Type B pancreatic cell (in vitro differentiated cells): ENCODE measurements around the gene PRDM5. TPM values are rescaled to one million over a fixed set of nuclear protein-coding genes. Genes with fewer than 3 reads are reported as not detected.

ENCODE experiments used
- DNase-seq: peaks from one replicate; pipeline ENCODE4 v3.0.0; 2021; ENCODE audit warnings: mixed read lengths; ENCODE audit not compliant: unreplicated experiment; ENCODE audit errors: extremely low spot score
- H3K27ac Mint-ChIP-seq: 2 replicates; pipeline ENCODE4 v1.8.0; 2021; ENCODE audit warnings: mild to moderate bottlenecking, mixed read lengths
- H3K27me3 Mint-ChIP-seq: 2 replicates; pipeline ENCODE4 v1.8.0; 2021; ENCODE audit warnings: mixed read lengths
- H3K36me3 Mint-ChIP-seq: 2 replicates; pipeline ENCODE4 v1.8.0; 2021; ENCODE audit warnings: mixed read lengths
- H3K4me1 Mint-ChIP-seq: one replicate; pipeline ENCODE4 v1.8.0; 2021; ENCODE audit warnings: mixed read lengths; ENCODE audit not compliant: unreplicated experiment
- H3K4me3 Mint-ChIP-seq: 2 replicates; pipeline ENCODE4 v1.8.0; 2021; ENCODE audit warnings: mild to moderate bottlenecking, mixed read lengths
- H3K9me3 Mint-ChIP-seq: 2 replicates; pipeline ENCODE4 v1.8.0; 2021; ENCODE audit warnings: mixed read lengths
- total RNA-seq: library from RNA; stranded (reverse); gene quantifications from 2 replicates; pipeline ENCODE4 v1.2.1, GENCODE V29; 2021; ENCODE audit warnings: low replicate concordance
- TF ChIP-seq, protein P1 (sequence below): fragments of 200-600 bp; sonication (generic); conservative IDR thresholded peaks from 2 replicates; pipeline ENCODE4 v1.5.0; 2021; ENCODE audit warnings: antibody characterized with exemption, mild to moderate bottlenecking

The PRDM5 gene
- total RNA-seq, 1 donor from 2014 or later, result 15.7 TPM

DNA sequence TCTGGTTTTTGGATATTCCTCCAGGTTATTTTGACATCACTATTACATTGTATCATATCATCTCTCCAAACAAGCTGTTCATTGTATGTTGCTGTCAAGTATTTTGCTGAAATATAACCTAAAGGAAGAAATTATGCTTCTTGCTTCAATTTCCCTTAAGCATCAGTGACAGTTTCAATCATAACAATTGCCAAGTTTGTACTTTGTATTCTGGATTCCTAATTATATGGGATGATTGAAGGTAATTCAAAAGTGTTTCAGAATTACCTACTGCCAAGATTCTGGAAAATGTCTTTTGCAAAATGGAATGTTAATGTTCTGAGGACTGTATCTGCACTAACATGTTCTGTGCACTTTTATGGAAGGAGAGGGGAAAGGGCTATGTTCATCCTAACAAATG, 228.7 kb downstream of the PRDM5 start:
- TF ChIP-seq, protein P1, sequence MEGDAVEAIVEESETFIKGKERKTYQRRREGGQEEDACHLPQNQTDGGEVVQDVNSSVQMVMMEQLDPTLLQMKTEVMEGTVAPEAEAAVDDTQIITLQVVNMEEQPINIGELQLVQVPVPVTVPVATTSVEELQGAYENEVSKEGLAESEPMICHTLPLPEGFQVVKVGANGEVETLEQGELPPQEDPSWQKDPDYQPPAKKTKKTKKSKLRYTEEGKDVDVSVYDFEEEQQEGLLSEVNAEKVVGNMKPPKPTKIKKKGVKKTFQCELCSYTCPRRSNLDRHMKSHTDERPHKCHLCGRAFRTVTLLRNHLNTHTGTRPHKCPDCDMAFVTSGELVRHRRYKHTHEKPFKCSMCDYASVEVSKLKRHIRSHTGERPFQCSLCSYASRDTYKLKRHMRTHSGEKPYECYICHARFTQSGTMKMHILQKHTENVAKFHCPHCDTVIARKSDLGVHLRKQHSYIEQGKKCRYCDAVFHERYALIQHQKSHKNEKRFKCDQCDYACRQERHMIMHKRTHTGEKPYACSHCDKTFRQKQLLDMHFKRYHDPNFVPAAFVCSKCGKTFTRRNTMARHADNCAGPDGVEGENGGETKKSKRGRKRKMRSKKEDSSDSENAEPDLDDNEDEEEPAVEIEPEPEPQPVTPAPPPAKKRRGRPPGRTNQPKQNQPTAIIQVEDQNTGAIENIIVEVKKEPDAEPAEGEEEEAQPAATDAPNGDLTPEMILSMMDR, result no peak
- Mint-ChIP-seq H3K4me3 (no peak overlapping the region), H3K27ac (no peak overlapping the region), H3K36me3 (no peaks in the 10 kb centered on the region), H3K9me3 (no peaks in the 10 kb centered on the region), H3K27me3 (no peaks in the 10 kb centered on the region), H3K4me1 (peaks cover 31% of the 10 kb centered on the region)
- DNase-seq, result no peak

DNA sequence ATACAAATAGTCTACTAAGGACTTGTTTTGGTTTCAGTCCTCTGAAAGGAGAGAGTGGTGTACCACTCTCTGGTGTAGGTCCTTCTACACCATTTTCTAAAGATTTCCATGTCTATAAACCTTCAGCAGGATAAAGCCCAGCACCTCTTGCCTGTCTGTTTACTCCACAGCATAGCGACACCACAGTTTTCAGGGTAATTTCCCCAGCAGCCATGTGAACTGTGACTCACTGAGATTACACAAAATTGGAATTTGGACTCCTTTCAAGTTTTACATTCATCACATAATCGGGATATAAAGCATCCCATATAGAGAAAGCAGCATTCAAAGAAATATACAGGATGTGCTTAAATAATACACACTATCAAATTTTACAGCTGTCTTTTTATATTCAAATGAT, 229.6 kb downstream of the PRDM5 start:
- H3K27me3 Mint-ChIP-seq, result no peaks in the 10 kb centered on the region
- no peak overlapping the region for H3K27ac Mint-ChIP-seq
- TF ChIP-seq, protein P1, result no peak
- H3K9me3 Mint-ChIP-seq, result no peaks in the 10 kb centered on the region
- no peak overlapping the region for H3K4me3 Mint-ChIP-seq
- H3K36me3 Mint-ChIP-seq, result no peaks in the 10 kb centered on the region
- H3K4me1 Mint-ChIP-seq, result peaks cover 31% of the 10 kb centered on the region
- DNase-seq, result no peak

DNA sequence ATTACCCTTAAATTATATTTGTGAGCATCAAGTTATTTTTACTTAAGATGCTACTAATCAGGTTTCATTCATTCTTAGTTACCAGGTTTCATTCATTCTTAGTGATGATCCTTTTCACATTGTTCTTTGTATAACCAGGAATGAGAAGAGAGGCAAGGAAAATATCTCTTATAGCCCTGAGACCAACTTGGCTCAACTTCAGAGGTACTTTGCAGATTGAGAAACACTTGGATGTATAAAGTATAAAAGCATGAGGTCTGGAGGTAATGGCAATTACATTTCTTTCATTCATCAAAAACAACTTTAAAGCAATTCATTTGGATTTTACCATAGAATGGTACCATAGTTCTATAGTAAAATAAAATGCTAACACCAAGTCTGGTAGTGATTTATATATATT, 231.0 kb downstream of the PRDM5 start:
- Mint-ChIP-seq H3K4me3 (no peak overlapping the region), H3K27ac (no peak overlapping the region), H3K9me3 (no peaks in the 10 kb centered on the region), H3K4me1 (peaks cover 27% of the 10 kb centered on the region), H3K36me3 (no peaks in the 10 kb centered on the region), H3K27me3 (no peaks in the 10 kb centered on the region)
- no peak for DNase-seq
- TF ChIP-seq, protein P1, result no peak

DNA sequence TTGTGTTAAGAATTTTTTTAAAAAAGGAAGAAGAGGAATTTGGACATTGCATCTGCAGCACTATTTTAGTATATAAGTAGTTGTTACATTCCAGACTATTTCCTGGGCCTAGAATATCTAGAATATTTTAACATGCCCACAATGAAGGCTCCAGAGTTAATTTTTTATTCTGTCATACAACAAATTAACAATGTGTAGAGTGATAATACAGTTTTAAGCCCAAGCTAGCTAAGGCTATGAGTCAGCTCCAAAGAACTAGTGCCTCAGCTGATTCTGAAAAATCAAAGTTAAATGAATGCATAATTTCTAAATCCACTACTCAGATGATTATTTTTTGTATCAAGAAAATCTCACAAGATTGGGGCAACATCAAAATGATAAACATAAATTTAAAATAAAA, 231.4 kb downstream of the PRDM5 start:
- Mint-ChIP-seq H3K27ac (no peak overlapping the region), H3K4me3 (no peak overlapping the region), H3K27me3 (no peaks in the 10 kb centered on the region), H3K4me1 (peaks cover 22% of the 10 kb centered on the region), H3K36me3 (no peaks in the 10 kb centered on the region), H3K9me3 (no peaks in the 10 kb centered on the region)
- TF ChIP-seq, protein P1, result no peak
- no peak for DNase-seq

DNA sequence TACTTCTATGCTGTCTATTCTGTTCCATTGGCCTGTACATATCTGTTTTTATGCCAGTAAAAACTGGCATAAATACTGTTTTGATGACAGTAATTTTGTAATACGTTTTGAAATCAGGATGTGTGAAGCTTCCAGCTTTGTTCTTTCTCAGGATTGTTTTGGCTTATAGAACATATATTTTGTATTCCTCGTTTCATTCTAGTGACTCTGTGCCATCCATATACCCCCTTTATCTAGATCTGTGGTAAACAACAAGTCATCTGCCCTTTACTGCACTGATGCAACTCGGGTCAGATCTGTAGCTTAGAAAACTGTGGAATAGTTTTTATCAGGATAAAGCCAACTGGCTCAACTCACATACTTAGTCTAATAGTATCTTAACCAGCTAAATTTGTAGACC, 233.7 kb downstream of the PRDM5 start:
- Mint-ChIP-seq H3K36me3 (no peaks in the 10 kb centered on the region), H3K4me1 (peaks cover 10% of the 10 kb centered on the region), H3K27me3 (no peaks in the 10 kb centered on the region), H3K9me3 (no peaks in the 10 kb centered on the region), H3K4me3 (no peak overlapping the region), H3K27ac (no peak overlapping the region)
- TF ChIP-seq, protein P1, result no peak
- no peak for DNase-seq

DNA sequence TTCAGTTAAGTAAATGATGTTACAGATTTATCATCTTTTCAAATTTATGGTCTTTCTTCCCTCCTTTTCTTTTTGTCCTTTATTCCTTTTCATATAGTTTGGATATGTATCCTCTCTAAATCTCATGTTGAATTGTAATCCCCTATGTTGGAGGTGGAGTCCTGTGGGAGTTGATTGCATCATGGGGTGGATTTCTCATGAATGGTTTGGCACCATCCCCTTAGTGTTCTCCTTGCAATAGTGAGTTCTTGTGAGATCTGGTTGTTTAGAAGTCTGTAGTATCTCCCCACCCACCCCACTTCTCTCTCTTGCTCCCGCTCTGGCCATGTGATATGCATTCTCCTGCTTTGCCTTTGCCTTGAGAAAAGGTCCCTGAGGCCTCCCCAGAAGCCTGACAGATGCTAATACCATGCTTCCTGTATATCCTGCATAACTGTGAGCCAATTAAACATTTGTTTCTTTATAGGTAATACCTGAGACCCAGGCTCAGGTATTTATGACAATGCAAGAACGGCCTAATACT, 236.7 kb downstream of the PRDM5 start:
- Mint-ChIP-seq H3K27ac (no peak overlapping the region), H3K4me1 (peaks cover 10% of the 10 kb centered on the region), H3K9me3 (no peaks in the 10 kb centered on the region), H3K27me3 (no peaks in the 10 kb centered on the region), H3K36me3 (no peaks in the 10 kb centered on the region), H3K4me3 (no peak overlapping the region)
- TF ChIP-seq, protein P1, result no peak
- no peak for DNase-seq
